HG02981 (cell line): Measurements from ENCODE around the gene SLC5A2.
A peak's percentile ranks its signal among the peaks of the same experiment; 100 is the strongest.
"Not testable (repeated sequence)": the region's sequence is repeated elsewhere in the genome, so short reads cannot be mapped to it uniquely, and the experiment has no call there.

Experiments
- ATAC-seq: cut with Tn5 transposase; IDR thresholded peaks from one replicate; pipeline ENCODE4 v1.9.1; 2021; ENCODE audit warnings: mild to moderate bottlenecking, moderate library complexity; ENCODE audit not compliant: unreplicated experiment

The SLC5A2 gene

GRCh38 chr16:31474773-31475738 is 7.9 kb upstream of the SLC5A2 start:
- ATAC-seq, result no peak

- no peak for ATAC-seq
Measured at GRCh38 chr16:31475946-31476302, 7.0 kb upstream of the SLC5A2 start.

- ATAC-seq, result peak; percentile 68
Measured at GRCh38 chr16:31476303-31477219, 6.4 kb upstream of the SLC5A2 start.

- ATAC-seq, result peak; percentile 26
Measured at GRCh38 chr16:31477220-31478216, 5.4 kb upstream of the SLC5A2 start.

GRCh38 chr16:31478956-31479355 is 4.0 kb upstream of the SLC5A2 start:
- ATAC-seq, result no peak

- no peak for ATAC-seq
Measured at GRCh38 chr16:31479751-31480150, 3.2 kb upstream of the SLC5A2 start.

- no peak for ATAC-seq
Measured at GRCh38 chr16:31480851-31481536, 1.9 kb upstream of the SLC5A2 start.

- not testable (repeated sequence) for ATAC-seq
Measured at GRCh38 chr16:31484048-31484447, 1.1 kb downstream of the SLC5A2 start.

- ATAC-seq, result no peak
Measured at GRCh38 chr16:31484491-31485171, 1.7 kb downstream of the SLC5A2 start.

GRCh38 chr16:31485571-31485970 is 2.6 kb downstream of the SLC5A2 start:
- ATAC-seq, result no peak

- ATAC-seq, result no peak
Measured at GRCh38 chr16:31486045-31486444, 3.1 kb downstream of the SLC5A2 start.

GRCh38 chr16:31487071-31487719 is 4.3 kb downstream of the SLC5A2 start:
- peak; percentile 5 for ATAC-seq

GRCh38 chr16:31487720-31488467 is 5.0 kb downstream of the SLC5A2 start:
- peak; percentile 86 for ATAC-seq

GRCh38 chr16:31488468-31489297 is 5.8 kb downstream of the SLC5A2 start:
- no peak for ATAC-seq

GRCh38 chr16:31489298-31489564 is 6.3 kb downstream of the SLC5A2 start:
- no peak for ATAC-seq

GRCh38 chr16:31489616-31490584 is 7.0 kb downstream of the SLC5A2 start:
- ATAC-seq, result no peak
